Stimulated activated CD8-positive, alpha-beta memory T cell treated with anti-CD3 and anti-CD28 coated beads, Interleukin-7, amount 100 ng/mL, for 48 hours (primary cell): ENCODE results near the gene GREB1L.
"Not testable (repeated sequence)": the region's sequence is repeated elsewhere in the genome, so short reads cannot be mapped to it uniquely, and the experiment has no call there.

ENCODE experiments used
- DNase-seq, 2 donors: peaks; one replicate each; pipeline ENCODE4 v3.0.0-alpha.2; 2020; ENCODE audit warnings: low read depth in 1 of 2; ENCODE audit errors: extremely low read depth in 1 of 2

Gene GREB1L

DNA sequence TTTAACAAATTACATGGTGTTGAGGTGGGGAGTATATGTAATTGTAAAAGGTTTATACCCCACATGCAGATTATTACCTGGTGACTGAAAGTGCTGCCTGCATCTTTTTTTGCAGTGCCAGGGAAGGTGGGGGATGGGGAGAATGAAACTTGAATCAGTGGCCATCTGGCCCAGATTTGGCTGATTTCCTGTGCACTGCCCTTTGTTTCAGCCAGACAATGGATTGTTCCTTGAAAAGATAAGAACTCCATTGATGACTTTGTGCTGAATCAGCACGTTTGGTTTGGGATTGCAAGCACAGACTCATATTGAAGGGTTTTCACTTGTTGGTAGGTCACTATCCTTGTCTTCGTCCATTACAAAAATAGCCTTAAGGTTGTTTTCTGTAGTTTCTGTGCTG is 20.9 kb downstream of the GREB1L start:
- no peak for DNase-seq

DNA sequence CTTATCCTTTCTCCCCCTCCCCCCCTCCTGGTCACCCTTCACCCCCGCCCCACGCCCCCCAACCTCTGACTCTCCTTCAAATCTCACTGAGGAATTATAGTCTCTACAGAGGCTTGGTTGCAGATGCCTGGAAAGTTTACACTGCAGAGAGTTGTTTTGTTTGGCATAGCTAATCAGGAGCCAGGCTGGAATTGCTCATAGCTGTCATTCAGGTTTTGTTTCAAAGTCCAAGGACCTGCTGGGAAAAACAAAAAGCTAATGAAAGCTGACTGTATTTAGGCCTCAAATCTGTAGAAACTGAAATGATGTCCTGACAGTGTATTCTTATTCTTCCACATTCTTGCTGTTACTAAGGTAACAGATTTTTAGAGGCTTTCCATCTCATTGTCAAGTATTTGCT is 22.6 kb downstream of the GREB1L start:
- no peak for DNase-seq

GRCh38 chr18:21265971-21266673 is 24.1 kb downstream of the GREB1L start:
- DNase-seq: no peak

DNA sequence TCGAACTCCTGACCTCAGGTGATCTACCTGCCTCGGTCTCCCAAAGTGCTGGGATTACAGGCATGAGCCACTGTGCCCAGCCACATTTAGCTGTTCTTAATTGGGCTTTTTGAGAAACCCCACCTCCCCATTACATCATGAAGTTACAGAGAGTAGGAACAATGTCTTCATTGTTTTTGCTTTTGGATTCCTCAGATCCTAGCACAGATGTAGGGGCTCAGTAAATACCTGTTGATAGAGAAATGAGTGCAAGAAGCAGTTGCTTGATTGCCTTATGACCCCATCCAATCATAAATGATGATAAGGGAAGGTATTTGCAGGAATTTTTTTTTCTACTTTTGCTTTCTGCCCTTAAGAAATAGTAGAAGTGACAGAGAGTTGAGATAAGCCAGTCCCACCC is 25.4 kb downstream of the GREB1L start:
- DNase-seq: no peak

DNA sequence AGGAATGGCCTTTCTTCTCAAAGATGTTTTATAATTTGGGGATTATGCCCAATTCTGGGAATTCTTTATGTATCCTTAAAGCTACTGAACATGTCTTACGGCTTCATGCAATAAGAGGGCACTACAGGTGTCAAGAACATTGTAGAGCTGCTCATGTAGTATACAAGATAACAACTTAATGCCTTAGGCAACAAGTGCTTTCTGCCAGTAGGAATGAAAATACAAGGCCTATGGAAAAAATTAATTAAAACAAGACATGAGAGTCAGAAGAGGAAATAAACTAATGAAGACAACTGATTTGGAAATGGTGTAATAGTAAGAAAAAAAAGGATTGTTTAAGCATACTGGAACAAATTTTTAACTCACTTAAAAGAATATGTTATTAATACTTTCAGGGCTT is 27.3 kb downstream of the GREB1L start:
- no peak for DNase-seq

DNA sequence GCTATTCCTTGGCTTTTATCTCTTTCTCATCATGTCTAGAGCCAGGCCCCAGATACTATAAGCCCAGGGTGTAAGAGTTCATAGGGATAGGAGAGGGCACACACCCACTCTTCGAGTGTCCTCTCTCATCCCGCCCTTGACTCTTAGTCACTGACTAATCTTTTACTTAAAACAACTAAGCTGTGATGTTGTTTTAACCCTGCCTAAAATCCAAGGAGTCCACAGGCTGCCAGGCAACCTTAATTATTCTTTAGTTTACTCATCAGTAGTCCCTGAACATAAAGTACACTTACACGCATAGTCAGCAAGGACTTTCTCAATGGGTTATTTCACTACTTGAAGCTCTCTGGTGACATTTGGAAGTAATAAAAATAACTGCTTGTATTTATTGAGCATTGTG is 28.4 kb downstream of the GREB1L start:
- no peak for DNase-seq

DNA sequence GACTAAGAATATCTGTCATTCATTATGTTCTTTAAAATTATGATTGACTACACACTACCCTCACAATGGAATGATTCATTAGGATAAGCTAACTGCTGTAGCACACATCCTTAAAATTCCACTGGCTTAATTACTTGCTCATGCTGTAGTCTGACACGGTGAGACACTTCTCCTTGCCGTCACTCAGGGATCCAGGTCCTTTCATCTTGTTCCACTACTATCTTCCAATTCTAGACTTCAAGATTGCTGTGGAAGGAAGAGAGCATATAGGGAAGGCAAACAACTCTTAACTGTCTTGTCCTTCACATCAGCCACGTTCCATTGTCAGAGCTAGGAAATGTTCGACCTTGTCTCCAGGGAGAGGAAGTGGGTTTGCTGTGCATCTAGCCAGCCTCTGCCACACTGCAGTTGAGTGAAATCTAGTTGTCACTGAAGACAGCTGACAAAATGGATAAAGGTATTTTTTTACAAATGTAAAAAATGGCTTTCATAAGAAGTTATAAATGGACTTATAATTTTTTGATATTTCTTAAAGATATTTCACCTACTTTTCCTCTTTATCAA is 30.1 kb downstream of the GREB1L start:
- DNase-seq: no peak

- DNase-seq: no peak
Observed at GRCh38 chr18:21273568-21273967, 31.5 kb downstream of the GREB1L start.

DNA sequence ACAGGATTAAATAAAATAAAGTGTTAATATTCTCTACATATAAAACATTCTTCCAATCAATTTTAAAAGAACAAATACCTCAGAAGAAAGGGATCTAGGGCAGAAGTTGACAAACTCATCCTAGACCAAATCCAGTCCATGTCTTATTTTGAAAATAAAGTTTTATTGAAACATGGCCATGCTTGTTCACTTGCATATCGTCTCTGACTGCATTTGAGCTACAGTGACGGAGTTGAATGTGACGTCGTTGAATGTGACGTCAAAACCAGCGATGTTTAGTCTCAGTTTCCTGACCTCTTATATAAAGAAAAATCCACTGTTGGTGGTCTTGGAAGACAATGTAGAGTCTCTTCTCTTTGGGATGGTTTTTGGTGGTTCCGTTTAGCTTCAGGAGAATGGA is 33.6 kb downstream of the GREB1L start:
- DNase-seq: no peak

DNA sequence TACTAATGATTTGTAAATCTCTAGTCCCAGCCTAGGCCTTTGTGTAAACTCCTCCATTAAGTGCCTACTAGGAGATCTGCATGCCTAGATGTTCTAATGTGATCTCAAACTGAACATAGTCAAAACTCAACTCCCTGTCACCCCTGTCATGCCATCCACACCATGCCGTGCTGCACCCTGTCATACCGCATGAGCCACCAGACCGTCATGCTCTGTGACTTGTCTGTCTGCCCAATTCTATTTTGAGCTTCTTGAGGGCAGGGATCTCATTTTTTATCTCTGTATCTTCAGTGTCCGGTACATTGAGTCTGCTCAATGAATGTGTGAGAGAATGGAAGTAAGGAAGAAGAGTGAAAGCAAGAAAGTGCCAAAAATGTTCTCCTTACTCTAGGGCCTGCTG is 35.5 kb downstream of the GREB1L start:
- DNase-seq: no peak

DNA sequence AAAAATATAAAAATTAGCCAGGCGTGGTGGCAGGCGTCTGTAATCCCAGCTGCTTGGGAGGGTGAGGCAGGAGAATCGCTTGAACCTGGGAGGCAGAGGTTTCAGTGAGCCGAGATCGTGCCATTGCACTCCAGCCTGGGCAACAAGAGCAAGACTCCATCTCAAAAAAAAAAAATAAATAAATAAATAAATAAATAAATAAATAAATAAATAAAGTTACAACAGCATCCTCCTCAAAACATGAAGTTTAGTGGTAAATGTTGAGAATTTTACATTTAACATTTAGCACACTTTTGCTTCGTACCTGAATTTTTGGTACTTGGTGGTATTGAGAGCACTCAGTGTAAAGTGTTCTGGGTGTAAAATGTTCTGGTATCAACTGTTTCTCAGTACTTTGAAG is 36.2 kb downstream of the GREB1L start:
- not testable (repeated sequence) for DNase-seq

- DNase-seq: no peak
Observed at GRCh38 chr18:21281603-21282002, 39.6 kb downstream of the GREB1L start.

GRCh38 chr18:21284540-21284939 is 42.5 kb downstream of the GREB1L start:
- no peak for DNase-seq

DNA sequence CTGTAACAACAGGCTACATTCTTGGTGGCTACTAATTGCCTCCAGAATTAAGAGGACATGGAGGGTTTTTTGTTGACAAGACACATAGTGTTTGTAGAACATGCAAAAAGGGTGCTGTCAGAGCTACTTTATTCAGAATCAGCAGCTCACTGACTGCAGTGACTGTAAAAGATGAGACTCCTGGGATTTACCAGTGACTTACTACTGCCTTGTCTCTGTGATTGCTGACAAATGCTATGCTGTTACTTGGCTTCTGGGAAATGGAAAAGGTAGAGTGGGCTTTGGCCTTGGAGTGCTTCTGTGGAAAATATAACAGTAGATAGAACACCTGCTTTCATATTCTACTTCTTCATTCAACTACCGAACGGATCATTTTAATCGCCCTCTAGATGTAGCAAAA is 47.8 kb downstream of the GREB1L start:
- no peak for DNase-seq

- no peak for DNase-seq
Observed at GRCh38 chr18:21291106-21291505, 49.1 kb downstream of the GREB1L start.

GRCh38 chr18:21293479-21293878 is 51.4 kb downstream of the GREB1L start:
- no peak for DNase-seq

- DNase-seq: no peak
Observed at GRCh38 chr18:21295101-21295500, 53.1 kb downstream of the GREB1L start.

- no peak for DNase-seq
Observed at GRCh38 chr18:21296045-21296444, 54.0 kb downstream of the GREB1L start.

GRCh38 chr18:21298351-21298750 is 56.3 kb downstream of the GREB1L start:
- DNase-seq: no peak

- no peak for DNase-seq
Observed at GRCh38 chr18:21300035-21300907, 58.2 kb downstream of the GREB1L start.

GRCh38 chr18:21300908-21301200 is 58.8 kb downstream of the GREB1L start:
- no peak for DNase-seq

DNA sequence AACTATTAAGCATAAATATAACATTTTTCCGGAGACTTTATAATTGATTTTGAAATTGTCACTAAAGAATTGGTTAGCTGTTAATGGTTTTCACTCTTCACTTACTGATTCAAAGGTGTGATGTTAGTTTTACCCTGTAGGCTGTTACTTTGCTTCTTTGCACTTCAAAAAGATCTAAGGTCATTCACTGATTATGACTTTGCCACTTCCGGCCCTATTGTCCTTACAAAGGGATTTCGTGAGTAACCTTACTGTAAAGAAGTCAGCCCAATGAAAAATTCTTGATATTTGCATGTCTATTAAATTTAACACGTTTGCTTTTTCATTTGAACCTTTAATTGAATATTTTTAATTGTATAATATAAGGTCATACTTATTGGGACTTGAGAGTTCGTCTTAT is 61.4 kb downstream of the GREB1L start:
- DNase-seq: no peak
